ENCODE measurements around the gene ZBTB9. TPM values are rescaled to one million over a fixed set of nuclear protein-coding genes. Genes with fewer than 3 reads are reported as not detected.

Gene ZBTB9
- polyA plus RNA-seq, 3 donors = 0.79 to 3.1 (median 1.8) TPM

DNA sequence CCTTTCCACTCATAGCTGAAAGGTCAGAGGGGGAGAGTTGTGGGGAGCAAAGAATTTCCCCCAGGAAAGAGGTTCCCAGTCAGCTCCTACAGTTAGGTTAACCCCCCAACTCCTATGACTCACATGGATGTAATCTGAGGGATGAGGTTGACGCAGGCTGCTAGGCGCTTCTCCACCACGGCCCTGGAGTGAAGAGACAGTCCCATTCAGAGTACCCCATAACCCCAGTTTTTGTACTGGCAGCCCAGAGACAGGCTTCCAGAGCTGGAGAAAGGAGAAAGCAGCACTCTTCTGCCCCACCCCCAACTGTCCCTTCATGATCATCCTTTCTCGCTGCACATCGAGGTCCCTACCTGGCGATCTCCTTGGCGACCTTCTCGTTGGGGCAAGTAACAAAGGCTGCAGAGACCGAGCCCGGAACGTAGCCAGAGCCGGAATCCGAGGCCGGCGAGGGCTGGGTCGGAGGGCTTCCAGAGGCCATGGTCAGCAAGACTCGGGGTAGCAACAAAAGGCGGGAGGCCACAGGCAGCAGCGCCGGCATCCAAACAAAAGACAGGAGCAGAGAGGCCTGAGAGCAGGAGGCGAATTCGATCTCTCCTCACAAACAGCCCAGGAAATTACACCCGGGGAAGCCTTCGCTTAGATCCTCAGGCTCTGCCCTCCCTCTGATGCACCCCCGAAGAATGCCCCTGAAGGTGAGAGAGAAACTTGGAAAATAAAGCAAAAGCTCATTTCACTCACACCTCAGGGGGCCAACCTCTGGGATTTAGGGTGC lies 37.1 kb upstream of the ZBTB9 start:
- WGBS, 3 donors = 1 to 3% (median 3%) methylated on average over 25 of the region's 25 CpGs

DNA sequence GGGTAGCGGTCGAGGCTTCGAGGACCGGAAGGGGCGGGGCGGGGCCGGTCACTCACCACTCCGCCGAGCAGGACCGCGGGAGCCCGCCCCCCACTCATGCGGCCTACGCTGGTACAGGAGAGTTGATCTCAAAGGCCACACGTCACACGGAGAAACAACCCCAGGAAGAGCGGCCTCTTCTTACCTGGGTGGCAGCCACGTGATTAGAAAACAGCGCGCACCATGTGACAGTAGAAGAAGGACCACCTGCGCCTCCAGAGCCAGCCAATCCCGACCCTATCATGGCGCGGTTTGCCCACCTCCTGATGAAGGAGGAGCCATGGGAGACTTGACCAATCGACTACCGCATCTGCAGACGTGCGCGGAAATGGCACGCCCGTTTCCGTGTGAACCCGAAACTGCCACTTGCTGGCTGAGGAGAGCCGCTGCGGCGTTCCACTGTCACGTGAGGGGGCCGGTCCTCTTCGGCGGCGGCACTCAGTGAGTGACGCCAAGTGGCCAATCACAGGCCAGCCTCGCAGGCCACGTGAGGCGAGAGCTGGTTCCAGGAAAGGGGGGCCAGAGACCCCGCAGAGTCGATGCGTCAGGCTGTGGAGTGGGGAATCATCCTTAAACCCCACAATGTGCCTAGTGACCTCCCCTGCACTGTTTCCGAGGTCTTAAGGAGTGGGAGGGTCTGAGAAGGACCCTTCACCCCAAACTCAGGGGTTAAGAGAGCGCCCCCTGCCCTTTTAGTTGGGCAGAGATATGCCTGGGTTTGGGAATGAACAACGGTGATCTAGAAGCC lies 36.3 kb upstream of the ZBTB9 start, which contains the start of gene CUTA:
CUTA (minus strand) TSS at position 205 of the 787 bp plus-strand sequence; CDS start at position 98, 107 bp downstream.
- 0 to 1% (median 0%) methylated on average over 51 of the region's 51 CpGs for WGBS, 3 donors

More for the DNA sequence above, 37.1 kb upstream of the ZBTB9 start:
- no peak overlapping the region for H3K27ac ChIP-seq (ENCODE audit: low read depth, low read length)

DNA sequence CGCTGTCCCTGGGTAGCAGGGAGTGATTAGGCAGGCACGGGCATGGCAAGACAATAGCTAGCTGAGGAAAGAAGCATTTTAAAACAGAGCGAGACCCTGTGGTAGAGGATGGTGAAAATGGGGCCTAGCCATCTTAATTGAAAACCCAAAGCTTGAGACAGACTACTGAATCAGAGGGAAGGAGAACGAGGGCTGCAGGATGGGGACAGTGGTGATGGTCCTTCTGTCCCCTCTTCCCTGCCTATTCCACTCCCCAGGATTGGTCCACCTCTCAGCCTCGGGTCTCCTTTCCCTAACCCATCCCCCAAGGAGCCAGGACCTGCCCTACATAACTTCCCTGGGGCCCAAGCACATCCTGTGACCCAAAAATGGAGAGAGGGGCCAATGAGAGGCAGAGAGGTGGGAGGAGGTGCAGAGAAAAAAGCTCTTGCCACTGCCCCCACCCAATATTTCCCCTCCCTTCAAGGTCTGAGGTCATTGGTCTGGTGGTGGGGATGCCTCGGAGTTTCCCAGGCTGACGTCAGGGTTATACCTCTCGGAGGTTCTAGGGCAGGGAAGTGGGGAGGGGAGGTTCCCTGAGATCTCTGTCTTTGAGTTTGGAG lies 35.6 kb upstream of the ZBTB9 start:
- H3K27ac ChIP-seq (ENCODE audit: low read depth, low read length) = peak overlapping the region; percentile 75
- WGBS, 3 donors = 42 to 47% (median 43%) methylated on average over 8 of the region's 8 CpGs

More for the DNA sequence above, 36.3 kb upstream of the ZBTB9 start, which contains the start of gene CUTA:
- H3K27ac ChIP-seq (ENCODE audit: low read depth, low read length) = peak within 1 kb of the TSS; percentile 75

DNA sequence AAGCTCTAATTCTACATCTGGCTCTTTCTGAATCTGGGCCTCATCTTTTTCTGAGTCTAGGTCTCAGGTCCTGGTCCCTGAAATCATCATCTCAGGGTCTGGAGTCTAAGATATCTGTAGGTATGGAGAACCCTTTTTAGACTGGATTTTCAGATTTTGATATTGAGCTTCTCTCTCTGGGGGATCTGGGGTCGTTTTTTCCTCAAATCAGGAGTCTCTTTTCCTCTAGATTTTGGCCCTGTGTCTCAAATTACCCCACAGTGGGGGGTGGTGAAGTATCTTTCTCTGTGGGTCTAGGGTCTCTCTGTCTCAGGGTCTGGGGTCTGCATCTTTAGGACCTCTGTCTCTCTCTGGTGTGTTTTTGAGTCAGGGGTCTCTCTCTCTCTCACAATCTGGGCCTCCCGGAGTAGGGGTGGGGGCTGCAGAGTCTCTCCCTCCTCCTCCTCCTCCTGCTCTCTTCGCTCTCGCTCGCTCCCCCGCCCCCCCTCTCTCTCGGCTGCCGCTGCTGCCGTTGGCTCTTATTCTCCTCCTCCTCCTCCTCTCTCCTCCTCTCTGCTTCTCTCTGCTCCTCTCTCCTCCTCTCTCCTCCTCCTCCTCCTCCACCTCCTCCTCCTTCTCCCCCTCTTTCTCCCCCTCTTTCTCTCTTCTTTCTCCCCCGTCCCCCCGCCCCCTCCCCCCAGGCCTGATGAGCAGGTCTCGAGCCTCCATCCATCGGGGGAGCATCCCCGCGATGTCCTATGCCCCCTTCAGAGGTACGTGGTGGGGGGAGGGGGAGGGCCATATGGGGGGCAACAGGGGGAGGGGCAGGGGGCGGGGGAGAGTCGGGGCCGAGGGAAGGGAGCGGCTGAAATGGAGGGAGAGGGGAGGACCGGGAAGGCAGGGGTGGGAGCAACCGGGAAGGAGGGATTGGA lies 34.5 kb upstream of the ZBTB9 start, which contains the start of gene SYNGAP1:
SYNGAP1 (plus strand) TSS at position 486 of the 911 bp plus-strand sequence; CDS start at position 686, 200 bp downstream.
- H3K27ac ChIP-seq (ENCODE audit: low read depth, low read length) = peak within 1 kb of the TSS; percentile 19
- WGBS, 3 donors = 3 to 7% (median 5%) methylated on average over 19 to 22 of the region's 22 CpGs

DNA sequence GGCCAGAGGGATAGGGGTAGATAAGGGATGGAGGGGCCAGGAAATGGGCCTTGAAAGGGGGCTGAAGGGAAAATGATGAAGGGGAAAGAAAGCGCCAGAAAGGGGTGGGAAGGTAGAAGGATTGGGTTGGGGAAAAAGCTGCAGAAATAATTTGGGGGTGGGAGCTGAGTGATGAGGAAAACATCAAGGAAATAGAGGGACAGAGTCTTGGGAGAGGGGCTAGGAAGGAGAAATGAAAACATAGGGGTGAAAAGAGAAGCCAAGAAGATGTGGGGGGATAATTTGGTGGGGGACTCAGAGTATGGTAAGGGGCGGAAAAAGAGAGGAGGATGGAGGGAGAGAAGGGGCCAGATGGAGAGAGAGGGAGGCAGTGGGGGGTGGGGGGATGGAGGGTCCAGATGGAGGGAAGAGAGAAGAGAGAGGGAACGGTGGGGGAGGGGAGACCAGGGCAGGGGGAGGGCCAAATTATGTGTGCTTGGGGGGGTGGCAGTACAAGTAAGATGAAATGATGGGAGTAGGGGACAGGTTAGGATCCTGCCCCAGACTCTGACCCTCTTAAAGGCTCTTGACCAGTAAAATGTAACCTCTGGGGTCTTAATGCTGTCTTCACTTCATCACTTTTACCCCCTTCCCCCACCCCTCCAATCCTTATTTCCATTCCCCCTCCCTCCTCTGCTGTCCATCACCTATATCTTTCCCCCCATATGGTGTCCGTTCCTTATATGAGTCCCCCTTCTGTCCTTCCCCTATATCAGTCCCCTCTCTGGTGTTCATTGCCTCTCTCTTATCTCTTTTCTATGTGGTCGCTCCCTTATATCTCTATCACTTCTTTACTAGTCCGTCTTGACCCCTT lies 33.7 kb upstream of the ZBTB9 start:
- peak overlapping the region; percentile 10 for H3K27ac ChIP-seq (ENCODE audit: low read depth, low read length)
- 54 to 69% (median 61%) methylated on average over 6 of the region's 6 CpGs for WGBS, 3 donors

DNA sequence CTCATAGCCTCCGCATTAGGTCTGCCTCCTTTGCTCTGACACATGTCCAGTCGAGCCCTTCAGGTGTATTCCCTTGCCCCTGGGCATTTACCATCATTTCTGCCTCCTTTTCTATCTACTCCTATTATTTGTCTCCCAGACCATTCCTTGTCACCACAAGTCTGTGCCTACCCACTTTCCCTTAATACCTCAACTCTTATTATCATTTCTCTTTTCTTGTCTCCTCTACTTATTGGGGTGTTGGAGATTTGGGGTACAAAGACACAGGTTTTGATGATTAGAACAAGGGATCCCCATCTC lies 33.1 kb upstream of the ZBTB9 start:
- no peak overlapping the region for H3K27ac ChIP-seq (ENCODE audit: low read depth, low read length)
- WGBS, 3 donors = 82 to 87% (median 86%) methylated on average over 2 of the region's 2 CpGs

DNA sequence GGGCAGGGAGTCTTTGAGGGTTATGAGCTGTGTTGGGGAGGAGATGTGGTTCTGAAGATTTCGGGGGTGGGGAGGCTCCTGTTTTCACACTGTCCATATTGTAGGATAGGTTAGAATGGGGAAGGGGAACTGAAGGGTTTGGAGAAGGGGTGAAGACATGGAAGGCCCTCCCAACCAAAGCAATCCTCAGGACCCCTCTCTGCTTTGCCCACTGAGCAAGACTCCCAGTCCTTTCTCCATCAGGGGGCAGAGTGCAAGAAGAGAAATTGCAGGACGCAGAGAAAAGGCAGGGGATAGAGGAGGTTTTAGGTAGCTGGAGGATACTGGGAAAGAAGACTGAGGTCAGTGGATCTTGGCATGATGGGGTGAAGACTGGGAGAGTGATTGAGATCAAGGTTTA lies 30.6 kb upstream of the ZBTB9 start:
- 89 to 93% (median 92%) methylated on average over 2 of the region's 2 CpGs for WGBS, 3 donors
- H3K27ac ChIP-seq (ENCODE audit: low read depth, low read length) = no peak overlapping the region

DNA sequence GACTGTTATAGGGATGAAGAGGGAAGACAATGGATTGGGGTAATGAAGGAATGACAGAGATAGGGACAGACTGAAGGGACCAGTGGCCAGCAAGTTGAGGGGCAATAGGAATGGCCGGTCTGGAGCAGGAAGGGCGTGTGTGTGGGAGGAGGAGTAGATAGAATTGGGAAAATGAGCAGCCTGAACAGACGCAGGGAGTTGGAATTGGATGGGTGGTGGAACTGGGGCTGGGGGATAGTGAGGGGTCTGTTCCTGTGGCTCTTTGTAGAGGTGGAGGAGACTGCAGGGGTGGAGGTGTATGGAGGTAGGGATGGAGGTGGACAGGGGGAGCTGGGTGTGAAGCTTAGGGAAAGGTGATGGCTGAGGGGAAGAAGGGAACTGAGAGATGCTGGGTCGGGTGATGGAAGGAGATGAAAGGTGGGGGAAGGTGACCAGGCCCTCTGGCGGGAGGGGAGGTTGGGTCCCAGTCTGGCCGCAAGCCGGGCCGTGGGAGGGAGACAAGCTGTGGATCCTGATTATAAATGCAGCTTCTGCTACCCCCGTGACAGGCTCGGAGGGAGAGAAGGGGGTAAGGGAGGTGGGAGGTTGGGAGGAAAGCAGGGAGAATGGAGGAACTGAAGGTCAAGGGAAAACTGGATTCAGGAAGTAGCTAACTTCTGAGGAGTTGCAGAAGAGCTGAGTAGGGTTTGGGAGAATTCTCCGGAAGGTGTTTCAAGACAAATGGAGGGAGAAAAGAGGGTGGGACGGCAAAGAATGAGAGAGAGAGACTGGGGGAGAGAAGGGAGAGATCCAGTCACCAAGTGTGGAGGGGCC lies 29.3 kb upstream of the ZBTB9 start:
- 12 to 18% (median 14%) methylated on average over 12 of the region's 12 CpGs for WGBS, 3 donors
- H3K27ac ChIP-seq (ENCODE audit: low read depth, low read length) = peak overlapping the region; percentile 86

DNA sequence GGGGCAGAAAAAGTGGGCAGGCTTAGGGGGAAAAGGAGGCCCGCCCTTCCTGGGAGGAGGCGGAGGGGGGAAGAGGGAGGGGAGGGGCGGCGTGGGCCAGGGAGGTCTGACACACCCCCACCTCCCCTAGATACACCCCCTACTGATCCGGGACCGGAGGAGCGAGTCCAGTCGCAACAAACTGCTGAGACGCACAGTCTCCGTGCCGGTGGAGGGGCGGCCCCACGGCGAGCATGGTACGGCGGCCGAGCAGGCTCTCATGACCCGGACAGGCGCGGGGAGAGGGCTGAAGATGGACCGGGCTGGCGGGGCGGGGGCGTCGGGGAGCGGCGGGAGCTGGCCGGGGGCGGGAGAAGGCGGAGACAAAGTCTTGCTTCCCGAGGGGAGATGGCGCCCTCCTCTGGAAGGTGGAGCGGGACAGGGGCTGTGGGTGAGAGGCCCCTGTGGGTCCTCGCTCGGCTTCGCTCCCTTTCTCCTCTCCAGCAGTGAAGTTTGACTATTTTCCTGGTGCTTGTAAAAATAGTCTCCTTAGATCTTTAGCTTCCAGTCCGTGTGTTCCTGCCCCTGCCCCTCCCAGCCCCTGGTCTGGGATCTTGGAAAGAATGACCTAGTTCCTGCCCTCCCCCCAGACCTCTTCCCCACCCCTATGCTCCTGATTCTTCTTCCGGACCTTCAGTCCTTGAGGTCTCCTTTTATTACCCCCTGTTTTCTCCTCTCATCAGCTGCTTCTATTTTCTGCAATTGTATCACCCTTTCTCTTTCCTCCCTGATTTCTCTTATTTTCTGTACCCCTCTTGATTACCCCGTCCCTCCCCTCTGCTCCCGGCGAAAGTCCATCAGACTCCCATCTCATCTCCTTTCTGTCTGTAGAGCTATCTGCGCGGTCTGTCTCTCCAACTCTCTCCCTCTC lies 28.5 kb upstream of the ZBTB9 start:
- WGBS, 3 donors = 0 to 3% (median 1%) methylated on average over 29 to 43 of the region's 43 CpGs
- peak overlapping the region; percentile 86 for H3K27ac ChIP-seq (ENCODE audit: low read depth, low read length)

DNA sequence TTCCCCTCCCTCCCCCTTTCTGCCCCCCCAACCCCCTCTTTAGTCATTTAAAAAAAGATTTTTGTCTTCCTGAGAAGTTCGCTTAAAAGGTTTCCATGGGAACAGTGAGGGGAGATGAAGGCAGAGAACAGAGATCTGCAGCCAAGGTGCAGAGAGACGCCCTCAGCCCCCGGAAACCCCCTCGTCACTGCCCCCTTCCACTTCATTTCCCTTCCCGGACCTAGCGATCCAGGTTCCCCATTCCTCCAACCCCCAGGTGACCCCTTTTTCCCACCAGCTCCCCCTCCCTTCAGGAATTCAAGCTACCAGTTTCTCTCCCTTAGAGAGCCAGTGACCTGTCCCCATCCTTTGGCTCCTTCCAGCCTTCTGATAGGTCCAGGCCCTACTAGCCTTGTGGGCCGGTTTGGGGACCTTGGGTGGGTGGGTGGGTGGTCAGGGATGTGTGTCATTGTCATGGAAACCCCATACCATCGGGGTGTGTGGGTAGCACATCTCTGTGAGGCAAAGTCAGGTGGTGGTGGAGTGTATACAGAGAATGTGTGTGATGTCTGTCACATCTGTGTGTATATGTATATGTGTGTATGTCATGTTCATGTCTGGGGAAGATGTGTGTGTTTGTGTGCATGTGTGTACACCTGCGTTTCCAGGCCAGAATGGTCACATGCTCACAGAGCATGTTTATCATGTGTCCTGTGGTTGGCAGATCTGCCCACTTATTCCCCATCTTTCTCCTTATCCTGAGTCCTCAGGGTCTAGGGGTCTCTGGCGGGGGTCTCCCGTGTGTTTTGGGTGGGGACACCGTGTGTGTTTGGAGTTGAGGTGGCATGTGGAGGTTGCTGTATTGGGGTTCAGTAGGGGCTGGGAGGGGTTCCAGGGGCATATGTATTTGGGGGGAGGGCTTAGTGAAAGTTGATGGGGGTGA lies 27.5 kb upstream of the ZBTB9 start:
- 8 to 10% (median 8%) methylated on average over 12 of the region's 12 CpGs for WGBS, 3 donors
- H3K27ac ChIP-seq (ENCODE audit: low read depth, low read length) = no peak overlapping the region

DNA sequence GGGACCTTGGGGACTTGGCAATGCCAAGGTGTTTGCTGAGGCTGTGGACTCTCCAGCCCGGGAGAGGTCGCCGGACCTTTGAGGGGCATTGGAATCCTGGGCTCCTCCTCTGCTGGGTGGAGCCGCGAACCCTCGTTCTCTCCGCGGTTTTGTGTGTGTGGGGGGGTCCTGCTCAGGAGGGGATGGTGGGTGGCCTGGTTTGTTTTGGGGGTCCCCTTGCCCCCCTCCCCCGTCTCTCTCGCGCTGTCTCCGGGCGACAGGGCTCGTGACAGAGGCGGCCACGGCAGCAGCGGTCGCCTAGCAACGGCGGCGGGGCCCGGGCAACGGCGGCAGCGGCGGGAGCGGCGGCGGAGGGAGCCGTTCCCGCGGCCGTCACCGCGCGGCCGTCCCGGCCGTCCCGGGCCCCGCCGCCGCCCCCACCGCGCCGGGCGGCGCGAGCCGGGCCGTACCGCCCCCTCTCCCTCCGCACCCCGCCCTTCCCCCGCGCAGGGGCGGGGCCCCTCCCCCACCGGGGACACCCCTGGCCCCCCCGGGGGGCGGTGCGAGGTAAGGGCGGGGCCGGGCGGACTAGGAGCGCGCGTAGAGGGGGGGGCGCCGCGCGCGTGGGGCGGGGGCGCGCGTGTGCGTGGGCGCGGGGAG lies 26.7 kb upstream of the ZBTB9 start:
- WGBS, 3 donors = 1% methylated on average over 25 to 68 of the region's 79 CpGs
- H3K27ac ChIP-seq (ENCODE audit: low read depth, low read length) = no peak overlapping the region

DNA sequence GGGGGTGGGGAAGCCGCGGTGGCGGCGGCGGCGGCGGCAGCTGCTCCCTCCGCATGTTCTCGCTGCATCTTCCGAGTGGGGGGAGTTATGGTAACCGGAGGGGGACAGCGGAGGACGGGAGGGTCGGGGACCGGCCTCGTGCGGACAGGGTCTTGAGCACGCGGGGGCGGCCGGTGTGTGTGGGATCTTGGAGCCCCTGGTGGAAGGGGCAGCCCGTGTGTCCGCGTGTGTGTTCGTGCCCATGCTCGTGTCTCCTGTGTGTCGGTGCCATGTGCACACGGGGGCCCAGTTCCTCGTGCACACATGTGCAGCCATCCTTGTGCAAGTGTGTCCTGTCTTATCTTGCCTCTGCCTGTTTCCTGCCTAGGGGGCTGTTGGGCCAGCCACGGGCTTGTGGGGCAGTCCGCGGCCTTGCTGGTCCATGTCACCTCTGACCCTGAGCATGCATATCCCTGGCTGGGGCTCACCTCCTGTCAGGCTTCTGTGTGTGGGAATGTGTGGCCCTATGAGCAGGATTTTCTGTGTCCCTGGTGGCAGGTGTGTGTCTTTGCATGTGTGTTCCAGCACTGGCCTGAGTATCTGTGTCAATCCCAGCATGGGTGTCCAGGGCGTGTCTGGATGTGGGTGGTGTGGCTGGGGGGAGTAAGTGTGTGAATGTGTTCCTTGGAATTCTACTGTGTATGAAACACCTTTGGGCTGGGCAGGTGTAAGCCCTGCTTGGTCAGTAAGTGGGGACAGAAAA lies 26.0 kb upstream of the ZBTB9 start:
- 4 to 6% (median 5%) methylated on average over 20 to 31 of the region's 33 CpGs for WGBS, 3 donors
- H3K27ac ChIP-seq (ENCODE audit: low read depth, low read length) = no peak overlapping the region

DNA sequence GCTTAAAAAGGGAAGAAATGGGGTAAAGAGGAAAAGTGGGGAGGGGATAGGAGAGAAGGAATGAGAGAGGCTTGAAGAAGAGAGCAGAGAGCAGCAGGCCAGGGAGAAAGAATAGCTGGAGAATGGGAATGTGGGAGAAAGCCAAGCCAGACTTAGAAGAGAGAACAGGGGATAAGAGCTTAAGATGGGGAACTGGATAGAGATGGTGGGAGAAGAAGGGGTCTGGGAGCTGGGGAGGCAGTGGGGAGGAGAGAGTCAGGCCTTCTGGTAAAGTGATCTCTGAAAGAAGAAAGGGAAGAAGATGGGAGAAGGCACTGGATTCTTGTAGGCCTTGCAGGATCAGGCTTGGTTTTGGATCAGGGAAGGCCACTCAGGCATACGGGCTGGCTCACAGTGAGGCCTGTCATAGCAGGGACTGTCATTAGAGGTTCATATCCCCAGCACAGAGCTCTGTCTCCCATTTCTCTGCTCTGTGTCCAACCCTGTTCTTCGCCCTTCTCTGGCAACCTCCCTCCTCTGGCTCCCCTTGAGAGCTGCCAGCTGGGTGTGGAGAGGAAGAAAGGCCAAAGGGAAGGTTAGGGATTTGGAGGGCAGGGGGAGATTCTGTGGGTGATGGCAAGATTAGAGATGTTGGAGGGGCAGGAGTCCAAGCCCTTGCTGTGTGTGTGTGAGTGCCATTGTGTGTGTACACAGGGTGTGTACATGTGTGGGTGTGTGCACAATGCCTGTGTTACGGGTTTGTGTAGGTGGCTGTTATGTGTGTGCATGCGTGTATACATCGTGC lies 25.2 kb upstream of the ZBTB9 start:
- 46 to 81% (median 60%) methylated on average over 5 of the region's 5 CpGs for WGBS, 3 donors
- no peak overlapping the region for H3K27ac ChIP-seq (ENCODE audit: low read depth, low read length)

Measured in adipose tissue (tissue), 3 donors.